ENCODE results near the gene MSMP.

- TF ChIP-seq EZH2 (IDR thresholded peaks at IDR 0.05) (no peak), CTCF (IDR thresholded peaks at IDR 0.05) (no peak), EZH2phosphoT487 (IDR thresholded peaks at IDR 0.05) (no peak)
Observed at GRCh38 chr9:35734096-35734495, 20.0 kb downstream of the MSMP start.

Measured in neural progenitor cell (in vitro differentiated cells).